Immature natural killer cell (primary cell): ENCODE data around the gene KLHL40. TPM values are rescaled to one million over a fixed set of nuclear protein-coding genes. Genes with fewer than 3 reads are reported as not detected.
"Not testable (repeated sequence)": the region's sequence is repeated elsewhere in the genome, so short reads cannot be mapped to it uniquely, and the experiment has no call there.

ENCODE experiments used
- DNase-seq, 3 donors: peaks; one replicate each; pipeline ENCODE4 v3.0.0; 2022; ENCODE audit warnings: mixed read lengths in 1 of 3
- H3K27ac Mint-ChIP-seq, 6 donors: one replicate each; pipeline ENCODE4 v1.8.0; 2020; ENCODE audit warnings: mixed read lengths in 6 of 6, mild to moderate bottlenecking in 5 of 6, inconsistent platforms in 4 of 6, moderate library complexity in 3 of 6
- H3K27me3 Mint-ChIP-seq, 3 donors: one replicate each; pipeline ENCODE4 v1.8.0; 2020 to 2021; ENCODE audit warnings: low read depth in 3 of 3, mild to moderate bottlenecking in 3 of 3, mixed read lengths in 3 of 3, moderate library complexity in 3 of 3, inconsistent platforms in 1 of 3
- H3K36me3 Mint-ChIP-seq, 3 donors: one replicate each; pipeline ENCODE4 v1.8.0; 2020; ENCODE audit warnings: mixed read lengths in 3 of 3, inconsistent platforms in 2 of 3, mild to moderate bottlenecking in 2 of 3
- H3K4me1 Mint-ChIP-seq, 2 donors: one replicate each; pipeline ENCODE4 v1.8.0; 2020; ENCODE audit warnings: inconsistent platforms in 2 of 2, mild to moderate bottlenecking in 2 of 2, mixed read lengths in 2 of 2, moderate library complexity in 1 of 2
- H3K4me3 Mint-ChIP-seq, 5 donors: one replicate each; pipeline ENCODE4 v1.8.0; 2020; ENCODE audit warnings: mild to moderate bottlenecking in 5 of 5, mixed read lengths in 5 of 5, inconsistent platforms in 3 of 5, moderate library complexity in 3 of 5
- H3K9me3 Mint-ChIP-seq, 6 donors: one replicate each; pipeline ENCODE4 v1.8.0; 2020; ENCODE audit warnings: mild to moderate bottlenecking in 6 of 6, mixed read lengths in 6 of 6, inconsistent platforms in 4 of 6, moderate library complexity in 3 of 6
- polyA plus RNA-seq, 3 donors: library from polyadenylated mRNA; unstranded; fragments of 300-500 nt; fragmentation: Illumina TruSeq; gene quantifications; one replicate each; pipeline ENCODE4 v1.2.3, GENCODE V29; 2021

Gene KLHL40
- polyA plus RNA-seq, 3 donors from 2014 or later, result not detected

- H3K36me3 Mint-ChIP-seq, result no peaks in the 10 kb centered on the region
Observed at GRCh38 chr3:42714171-42714852, 29.0 kb downstream of the KLHL40 start.

DNA sequence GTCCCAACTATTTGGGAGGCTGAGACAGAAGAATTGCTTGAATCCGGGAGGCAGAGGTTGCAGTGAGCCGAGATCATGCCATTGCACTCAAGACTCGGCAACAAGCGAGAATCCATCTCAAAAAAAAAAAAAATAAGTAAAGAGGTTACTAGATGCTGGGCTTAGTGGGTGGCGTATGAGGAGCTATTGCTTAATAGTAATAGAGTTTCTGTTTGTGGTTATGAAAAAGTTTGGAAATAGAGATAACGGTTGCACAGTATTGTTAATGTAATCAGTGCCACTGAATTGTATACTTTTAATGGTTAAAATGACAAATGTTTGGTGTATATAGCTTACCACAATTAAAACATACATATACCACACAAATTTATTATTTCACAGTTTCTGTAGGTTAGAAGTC, 32.0 kb downstream of the KLHL40 start:
- Mint-ChIP-seq H3K9me3 (no peaks in the 10 kb centered on the region), H3K27ac (no peak overlapping the region), H3K4me3 (no peak overlapping the region), H3K4me1 (no peaks in the 10 kb centered on the region), H3K27me3 (peaks cover 0 to 7% (median 2%) of the 10 kb centered on the region in 3 donors), H3K36me3 (no peaks in the 10 kb centered on the region)
- no peak for DNase-seq

More at GRCh38 chr3:42714171-42714852, 29.0 kb downstream of the KLHL40 start:
- DNase-seq, result no peak
- no peaks in the 10 kb centered on the region for H3K9me3 Mint-ChIP-seq
- no peak overlapping the region for H3K27ac Mint-ChIP-seq
- H3K4me3 Mint-ChIP-seq, result no peak overlapping the region
- peaks cover 0 to 7% (median 2%) of the 10 kb centered on the region in 3 donors for H3K27me3 Mint-ChIP-seq
- H3K4me1 Mint-ChIP-seq, result no peaks in the 10 kb centered on the region

DNA sequence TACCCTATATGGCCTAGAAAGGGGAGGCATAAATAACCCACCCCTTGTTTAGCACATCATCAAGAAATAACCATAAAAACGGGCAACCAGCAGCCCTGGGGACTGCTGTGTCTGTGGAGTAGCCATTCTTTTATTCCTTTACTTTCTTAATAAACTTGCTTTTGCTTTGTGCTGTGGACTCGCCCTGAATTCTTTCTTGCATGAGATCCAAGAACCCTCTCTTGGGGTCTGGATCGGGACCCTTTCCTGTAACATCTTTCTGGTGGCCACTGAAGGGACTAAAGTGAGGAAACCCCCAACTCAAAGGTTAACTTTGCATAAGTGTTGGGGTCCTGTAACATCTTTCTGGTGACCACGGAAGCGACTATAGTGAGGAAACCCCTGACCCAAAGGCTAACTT, 33.0 kb downstream of the KLHL40 start:
- H3K4me1 Mint-ChIP-seq, result no peaks in the 10 kb centered on the region
- H3K36me3 Mint-ChIP-seq, result no peaks in the 10 kb centered on the region
- H3K27me3 Mint-ChIP-seq, result peaks cover 0 to 7% (median 2%) of the 10 kb centered on the region in 3 donors
- no peak overlapping the region for H3K4me3 Mint-ChIP-seq
- H3K27ac Mint-ChIP-seq, result no peak overlapping the region
- H3K9me3 Mint-ChIP-seq, result no peaks in the 10 kb centered on the region
- DNase-seq, result no peak

- Mint-ChIP-seq H3K4me3 (no peak overlapping the region), H3K4me1 (no peaks in the 10 kb centered on the region), H3K27ac (no peak overlapping the region), H3K9me3 (no peaks in the 10 kb centered on the region), H3K27me3 (peaks cover 0 to 7% (median 2%) of the 10 kb centered on the region in 3 donors), H3K36me3 (no peaks in the 10 kb centered on the region)
- no peak for DNase-seq
Observed at GRCh38 chr3:42719002-42719401, 33.7 kb downstream of the KLHL40 start.

DNA sequence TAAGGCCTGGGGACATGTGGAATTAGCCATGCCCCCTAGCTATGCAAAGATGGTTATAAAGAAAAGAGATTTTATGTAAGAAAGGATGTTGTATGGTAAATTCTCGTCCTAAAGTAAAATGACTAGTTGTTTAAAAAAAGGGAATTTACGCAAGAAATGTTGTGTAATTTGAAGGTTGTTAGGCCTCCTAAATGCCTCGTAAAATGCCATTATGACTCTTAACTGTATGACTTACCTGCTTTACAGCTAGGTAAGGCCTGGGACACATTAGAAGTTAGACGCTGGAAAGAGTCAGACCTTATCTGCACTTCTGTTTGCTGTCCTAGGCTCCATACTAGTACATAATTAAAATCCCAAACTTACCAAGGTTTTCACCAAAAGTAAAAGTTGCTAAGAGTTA, 34.8 kb downstream of the KLHL40 start:
- H3K4me3 Mint-ChIP-seq, result no peak overlapping the region
- H3K9me3 Mint-ChIP-seq, result no peaks in the 10 kb centered on the region
- no peaks in the 10 kb centered on the region for H3K36me3 Mint-ChIP-seq
- H3K27me3 Mint-ChIP-seq, result peaks cover 0 to 5% (median 2%) of the 10 kb centered on the region in 3 donors
- no peak for DNase-seq
- H3K27ac Mint-ChIP-seq, result no peak overlapping the region
- H3K4me1 Mint-ChIP-seq, result no peaks in the 10 kb centered on the region

DNA sequence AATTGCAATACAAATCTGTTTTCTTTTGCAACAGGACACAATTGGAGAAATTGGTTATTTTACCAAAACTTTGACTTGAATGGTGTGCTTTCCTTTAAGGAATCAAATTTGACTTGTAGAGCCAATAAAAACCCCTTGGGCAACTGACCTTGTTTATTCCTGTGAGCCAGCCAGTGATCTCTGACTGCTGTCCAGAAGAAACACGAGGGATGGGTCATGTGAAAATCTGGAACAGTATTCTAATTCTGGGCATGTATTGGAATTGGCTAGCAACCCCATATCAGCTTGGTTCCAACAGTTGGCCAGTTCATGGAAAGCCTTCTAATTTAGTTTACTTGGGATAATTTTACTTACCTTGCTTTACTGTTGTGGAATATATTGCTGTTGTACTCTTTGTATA, 36.4 kb downstream of the KLHL40 start:
- no peak overlapping the region for H3K4me3 Mint-ChIP-seq
- H3K36me3 Mint-ChIP-seq, result no peaks in the 10 kb centered on the region
- H3K9me3 Mint-ChIP-seq, result peaks cover 0 to 2% (median 0%) of the 10 kb centered on the region in 6 donors
- H3K27me3 Mint-ChIP-seq, result peaks cover 2 to 5% (median 3%) of the 10 kb centered on the region in 3 donors
- H3K27ac Mint-ChIP-seq, result no peak overlapping the region
- no peaks in the 10 kb centered on the region for H3K4me1 Mint-ChIP-seq
- DNase-seq, result no peak

DNA sequence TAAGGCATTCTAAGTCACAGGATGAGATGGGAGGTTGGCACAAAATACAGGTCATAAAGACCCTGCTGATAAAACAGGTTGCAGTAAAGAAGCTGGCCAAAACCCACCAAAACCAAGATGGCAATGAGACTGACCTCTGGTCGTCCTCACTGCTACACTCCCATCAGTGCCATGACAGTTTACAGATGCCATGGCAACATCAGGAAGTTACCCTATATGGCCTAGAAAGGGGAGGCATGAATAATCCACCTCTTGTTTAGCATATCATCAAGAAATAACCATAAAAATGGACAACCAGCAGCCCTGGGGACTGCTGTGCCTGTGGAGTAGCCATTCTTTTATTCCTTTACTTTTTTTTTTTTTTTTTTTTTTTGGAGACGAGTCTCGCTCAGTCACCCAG, 37.1 kb downstream of the KLHL40 start:
- not testable (repeated sequence) for H3K27me3 Mint-ChIP-seq, H3K27ac Mint-ChIP-seq, H3K4me3 Mint-ChIP-seq, DNase-seq, H3K9me3 Mint-ChIP-seq, H3K36me3 Mint-ChIP-seq, H3K4me1 Mint-ChIP-seq

- Mint-ChIP-seq H3K27me3 (peaks cover 0 to 4% (median 3%) of the 10 kb centered on the region in 3 donors), H3K4me3 (no peak overlapping the region), H3K27ac (no peak overlapping the region), H3K4me1 (no peaks in the 10 kb centered on the region), H3K36me3 (no peaks in the 10 kb centered on the region), H3K9me3 (peaks cover 0 to 2% (median 0%) of the 10 kb centered on the region in 6 donors)
- DNase-seq, result no peak
Observed at GRCh38 chr3:42723219-42723618, 37.9 kb downstream of the KLHL40 start.

GRCh38 chr3:42725454-42725853, 40.1 kb downstream of the KLHL40 start:
- H3K4me3 Mint-ChIP-seq, result no peak overlapping the region
- DNase-seq, result no peak
- peaks cover 0 to 2% (median 0%) of the 10 kb centered on the region in 6 donors for H3K9me3 Mint-ChIP-seq
- no peaks in the 10 kb centered on the region for H3K4me1 Mint-ChIP-seq
- no peak overlapping the region for H3K27ac Mint-ChIP-seq
- peaks cover 0 to 9% (median 0%) of the 10 kb centered on the region in 3 donors for H3K27me3 Mint-ChIP-seq
- H3K36me3 Mint-ChIP-seq, result no peaks in the 10 kb centered on the region

DNA sequence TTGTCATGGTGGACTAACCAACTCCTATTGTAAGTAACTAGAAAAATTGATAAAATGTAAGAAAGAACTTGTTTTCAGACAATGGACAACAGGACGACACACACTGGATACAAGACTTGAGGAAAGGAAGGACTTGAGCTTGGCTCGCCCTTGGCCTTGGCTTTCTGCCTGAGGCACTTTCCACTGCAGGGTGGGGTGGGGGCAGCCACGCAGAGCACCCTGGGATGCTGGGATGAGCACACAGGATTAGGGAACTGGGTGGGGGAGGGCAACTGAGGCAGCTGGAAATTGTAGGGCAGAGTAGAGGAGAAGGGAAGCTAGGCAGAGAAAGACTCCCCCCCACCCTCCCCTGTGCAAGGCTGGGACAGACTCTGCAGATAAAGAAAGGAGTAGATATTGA, 42.7 kb downstream of the KLHL40 start:
- no peak for DNase-seq
- Mint-ChIP-seq H3K4me3 (no peak overlapping the region), H3K9me3 (peaks cover 0 to 2% (median 0%) of the 10 kb centered on the region in 6 donors), H3K27ac (no peak overlapping the region), H3K36me3 (no peaks in the 10 kb centered on the region), H3K4me1 (no peaks in the 10 kb centered on the region), H3K27me3 (peaks cover 0 to 9% (median 2%) of the 10 kb centered on the region in 3 donors)

GRCh38 chr3:42728668-42729364, 43.5 kb downstream of the KLHL40 start:
- peaks cover 0 to 9% (median 2%) of the 10 kb centered on the region in 3 donors for H3K27me3 Mint-ChIP-seq
- no peak overlapping the region for H3K4me3 Mint-ChIP-seq
- no peak for DNase-seq
- H3K9me3 Mint-ChIP-seq, result peaks cover 0 to 2% (median 0%) of the 10 kb centered on the region in 6 donors
- H3K36me3 Mint-ChIP-seq, result no peaks in the 10 kb centered on the region
- H3K4me1 Mint-ChIP-seq, result no peaks in the 10 kb centered on the region
- H3K27ac Mint-ChIP-seq, result no peak overlapping the region

GRCh38 chr3:42729404-42730145, 44.2 kb downstream of the KLHL40 start:
- Mint-ChIP-seq H3K36me3 (no peaks in the 10 kb centered on the region), H3K9me3 (peaks cover 0 to 2% (median 0%) of the 10 kb centered on the region in 6 donors), H3K27me3 (peaks cover 0 to 9% (median 2%) of the 10 kb centered on the region in 3 donors), H3K27ac (no peak overlapping the region), H3K4me3 (no peak overlapping the region), H3K4me1 (no peaks in the 10 kb centered on the region)
- DNase-seq, result no peak

DNA sequence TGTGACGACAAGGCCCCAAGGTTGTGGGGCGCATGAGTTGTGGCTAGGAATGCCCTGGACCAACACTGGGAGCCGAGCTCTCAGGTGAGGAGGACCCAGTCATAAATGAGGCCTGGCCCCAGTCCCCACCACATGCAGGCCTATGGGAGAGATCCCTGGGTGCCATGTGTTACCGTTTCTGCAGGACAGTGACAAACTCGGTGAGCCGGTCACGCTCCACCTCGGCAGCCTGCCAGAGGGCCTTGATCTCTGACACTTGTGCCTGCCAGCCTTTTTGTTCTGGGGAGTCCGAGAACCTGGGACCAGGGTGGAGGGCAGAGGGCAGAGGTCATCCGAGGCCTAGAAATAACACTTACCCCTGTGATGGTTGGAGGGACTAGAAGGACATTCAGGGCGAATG, 45.0 kb downstream of the KLHL40 start:
- H3K4me3 Mint-ChIP-seq, result no peak overlapping the region

More for the DNA sequence above, 45.0 kb downstream of the KLHL40 start:
- Mint-ChIP-seq H3K9me3 (peaks cover 0 to 2% (median 0%) of the 10 kb centered on the region in 6 donors), H3K36me3 (no peaks in the 10 kb centered on the region), H3K27me3 (peaks cover 0 to 9% (median 2%) of the 10 kb centered on the region in 3 donors), H3K4me1 (no peaks in the 10 kb centered on the region), H3K27ac (no peak overlapping the region)
- no peak for DNase-seq
